ENCODE results near the gene ST8SIA4. TPM values are rescaled to one million over a fixed set of nuclear protein-coding genes. Genes with fewer than 3 reads are reported as not detected.

ST8SIA4 gene
- total and polyA plus RNA-seq, 2 donors (not counting 3 experiments of a cell fraction or from before 2014, with no cell fraction given): 4.5 to 25.0 TPM

DNA sequence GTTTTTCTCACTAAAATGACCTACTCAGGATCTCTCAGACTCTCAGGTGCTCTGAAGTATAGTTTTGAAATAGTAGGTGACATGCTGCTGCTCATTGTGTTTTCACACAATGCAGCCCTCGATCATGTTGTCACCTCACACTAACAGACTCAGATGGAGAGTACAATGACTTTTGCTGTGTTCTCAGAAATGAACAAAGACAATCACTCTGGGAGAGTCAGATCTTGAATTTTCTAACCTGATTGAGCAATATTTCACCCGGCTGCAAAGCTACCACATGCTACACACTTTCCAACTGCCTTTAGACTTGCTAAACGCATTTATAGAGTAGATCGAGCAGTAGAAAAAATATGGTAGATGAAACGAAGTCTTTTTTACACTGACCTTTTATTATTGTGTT, 113.4 kb downstream of the ST8SIA4 start:
- Histone ChIP-seq H2AFZ (ENCODE audit: low read depth, low read length) (no peak overlapping the region), H3K9ac (replicated peaks; ENCODE audit: extremely low read depth, insufficient read depth, low read length) (no peak overlapping the region), H3K27me3 (ENCODE audit: control insufficient read depth in 2 of 2, insufficient read depth in 2 of 2, low read length in 2 of 2) (no peaks in the 10 kb centered on the region), H3K4me2 (ENCODE audit: insufficient read depth, low read length) (no peak overlapping the region), H3K9me1 (replicated peaks; ENCODE audit: control insufficient read depth, extremely low read depth, insufficient read depth, low read length) (no peaks in the 10 kb centered on the region), H4K20me1 (replicated peaks; ENCODE audit: control insufficient read depth, extremely low read depth, insufficient read depth, low read length) (no peaks in the 10 kb centered on the region), H3K36me3 (ENCODE audit: control insufficient read depth in 2 of 2, extremely low read depth in 1 of 2, insufficient read depth in 2 of 2, low read length in 2 of 2) (no peaks in the 10 kb centered on the region), H3K4me1 (ENCODE audit: control insufficient read depth, extremely low read depth, insufficient read depth, low read length) (no peaks in the 10 kb centered on the region), H3K27ac (ENCODE audit: insufficient read depth, low read depth, low read length) (no peak overlapping the region), H3K79me2 (ENCODE audit: control insufficient read depth, insufficient read depth, low read length) (no peaks in the 10 kb centered on the region), H3K4me3 (replicated peaks in 1 of 3; ENCODE audit: insufficient read depth in 1 of 3, low read depth in 1 of 3, low read length in 3 of 3) (no peak overlapping the region), H3K9me3 (replicated peaks; ENCODE audit: control insufficient read depth, insufficient read depth, low read length) (no peaks in the 10 kb centered on the region)
- intact Hi-C loops (cut with micrococcal nuclease) (no loop called here), dilution Hi-C loops (cut with MboI; ENCODE audit: extremely low pct_ligation_motif_present, low sequenced_read_pairs) (no loop called here)
- no TSS peak for BruUV-seq (replicated peaks)
- ChIA-PET CTCF (interaction anchor here (0.8 to 3.9 kb wide), 3 partner anchors 53 to 111 kb away, joined by 3 to 12 read pairs (median 5); no protein-coding TSS in a partner anchor), POLR2A (no interaction called here)
- TF ChIP-seq EZH2 (IDR thresholded peaks at IDR 0.05; ENCODE audit: borderline replicate concordance, low read depth, low read length, severe bottlenecking) (no peak), FOS (IDR thresholded peaks at IDR 0.05; ENCODE audit: borderline replicate concordance, insufficient read depth, low read length) (no peak), CTCF (IDR thresholded peaks at IDR 0.05; ENCODE audit: extremely low read depth in 1 of 2, insufficient read depth in 1 of 2, low read depth in 1 of 2, low read length in 2 of 2) (no peak), GATA2 (IDR thresholded peaks at IDR 0.05; ENCODE audit: insufficient read depth, insufficient read length, low read depth, low read length) (no peak), POLR2A (IDR thresholded peaks at IDR 0.05; ENCODE audit: low read depth, low read length) (no peak), MYC (IDR thresholded peaks at IDR 0.05; ENCODE audit: low read depth, low read length) (no peak), POLR2AphosphoS5 (IDR thresholded peaks at IDR 0.05; ENCODE audit: insufficient read depth, low read depth, low read length) (no peak), JUN (IDR thresholded peaks at IDR 0.05; ENCODE audit: borderline replicate concordance, insufficient read depth, insufficient read length, low read depth) (no peak)
- TF ChIP-seq, protein P1, sequence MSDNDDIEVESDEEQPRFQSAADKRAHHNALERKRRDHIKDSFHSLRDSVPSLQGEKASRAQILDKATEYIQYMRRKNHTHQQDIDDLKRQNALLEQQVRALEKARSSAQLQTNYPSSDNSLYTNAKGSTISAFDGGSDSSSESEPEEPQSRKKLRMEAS (IDR thresholded peaks at IDR 0.05; ENCODE audit: insufficient read depth, insufficient read length): no peak
- no peak for FAIRE-seq
- no peak for DNase-seq (ENCODE audit: low read depth, low spot score)

All from endothelial cell of umbilical vein (primary cell).